Endothelial cell (in vitro differentiated cells): ENCODE results near the gene TFAP2A. TPM values are rescaled to one million over a fixed set of nuclear protein-coding genes. Genes with fewer than 3 reads are reported as not detected.

Experiments used
- DNase-seq: peaks from one replicate; pipeline ENCODE4 v3.0.0; 2021; ENCODE audit warnings: low spot score
- H3K27ac Mint-ChIP-seq: one replicate; pipeline ENCODE4 v1.8.0; 2021; ENCODE audit warnings: mixed read lengths, inconsistent platforms; ENCODE audit not compliant: unreplicated experiment
- H3K27me3 Mint-ChIP-seq: one replicate; pipeline ENCODE4 v1.8.0; 2021; ENCODE audit warnings: mild to moderate bottlenecking, moderate library complexity, mixed read lengths, inconsistent platforms; ENCODE audit not compliant: unreplicated experiment
- H3K36me3 Mint-ChIP-seq: one replicate; pipeline ENCODE4 v1.8.0; 2021; ENCODE audit warnings: mild to moderate bottlenecking, low read depth, mixed read lengths, inconsistent platforms; ENCODE audit not compliant: unreplicated experiment
- H3K4me1 Mint-ChIP-seq: one replicate; pipeline ENCODE4 v1.8.0; 2021; ENCODE audit warnings: mild to moderate bottlenecking, mixed read lengths, inconsistent platforms; ENCODE audit not compliant: unreplicated experiment
- H3K4me3 Mint-ChIP-seq: one replicate; pipeline ENCODE4 v1.8.0; 2021; ENCODE audit warnings: mild to moderate bottlenecking, mixed read lengths, inconsistent platforms; ENCODE audit not compliant: unreplicated experiment
- H3K9me3 Mint-ChIP-seq: one replicate; pipeline ENCODE4 v1.8.0; 2021; ENCODE audit warnings: mixed read lengths, inconsistent platforms; ENCODE audit not compliant: unreplicated experiment
- total RNA-seq: library from RNA; stranded (reverse); fragmentation: NEBNext Ultra II Directional; extraction: Animal tissue kit (Norgen Biotek cat#: 25700); gene quantifications from one replicate; pipeline ENCODE4 v1.2.1, GENCODE V29; 2021; ENCODE audit not compliant: unreplicated experiment
- TF ChIP-seq, protein P1 (sequence below): fragments of 200-600 bp; sonication (generic); IDR thresholded peaks from one replicate; pipeline ENCODE4 v1.5.0; 2021; ENCODE audit warnings: antibody characterized with exemption; ENCODE audit not compliant: unreplicated experiment

TFAP2A gene
- total RNA-seq, 1 donor from 2014 or later: 0.31 TPM

- DNase-seq: no peak
- H3K36me3 Mint-ChIP-seq: no peaks in the 10 kb centered on the region
- peak overlapping the region; percentile 6 for H3K4me3 Mint-ChIP-seq
- H3K9me3 Mint-ChIP-seq: no peaks in the 10 kb centered on the region
- TF ChIP-seq, protein P1, sequence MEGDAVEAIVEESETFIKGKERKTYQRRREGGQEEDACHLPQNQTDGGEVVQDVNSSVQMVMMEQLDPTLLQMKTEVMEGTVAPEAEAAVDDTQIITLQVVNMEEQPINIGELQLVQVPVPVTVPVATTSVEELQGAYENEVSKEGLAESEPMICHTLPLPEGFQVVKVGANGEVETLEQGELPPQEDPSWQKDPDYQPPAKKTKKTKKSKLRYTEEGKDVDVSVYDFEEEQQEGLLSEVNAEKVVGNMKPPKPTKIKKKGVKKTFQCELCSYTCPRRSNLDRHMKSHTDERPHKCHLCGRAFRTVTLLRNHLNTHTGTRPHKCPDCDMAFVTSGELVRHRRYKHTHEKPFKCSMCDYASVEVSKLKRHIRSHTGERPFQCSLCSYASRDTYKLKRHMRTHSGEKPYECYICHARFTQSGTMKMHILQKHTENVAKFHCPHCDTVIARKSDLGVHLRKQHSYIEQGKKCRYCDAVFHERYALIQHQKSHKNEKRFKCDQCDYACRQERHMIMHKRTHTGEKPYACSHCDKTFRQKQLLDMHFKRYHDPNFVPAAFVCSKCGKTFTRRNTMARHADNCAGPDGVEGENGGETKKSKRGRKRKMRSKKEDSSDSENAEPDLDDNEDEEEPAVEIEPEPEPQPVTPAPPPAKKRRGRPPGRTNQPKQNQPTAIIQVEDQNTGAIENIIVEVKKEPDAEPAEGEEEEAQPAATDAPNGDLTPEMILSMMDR: no peak
- peaks cover 40% of the 10 kb centered on the region for H3K4me1 Mint-ChIP-seq
- no peak overlapping the region for H3K27ac Mint-ChIP-seq
- H3K27me3 Mint-ChIP-seq: peaks cover 42% of the 10 kb centered on the region
Observed at GRCh38 chr6:10419749-10420545, 5.1 kb upstream of the TFAP2A start.

- H3K4me1 Mint-ChIP-seq: peaks cover 44% of the 10 kb centered on the region
- no peak overlapping the region for H3K27ac Mint-ChIP-seq
- H3K4me3 Mint-ChIP-seq: no peak overlapping the region
- H3K27me3 Mint-ChIP-seq: peaks cover 44% of the 10 kb centered on the region
- no peaks in the 10 kb centered on the region for H3K9me3 Mint-ChIP-seq
- TF ChIP-seq, protein P1: no peak
- DNase-seq: no peak
- H3K36me3 Mint-ChIP-seq: no peaks in the 10 kb centered on the region
Observed at GRCh38 chr6:10418862-10419748, 4.2 kb upstream of the TFAP2A start.

DNA sequence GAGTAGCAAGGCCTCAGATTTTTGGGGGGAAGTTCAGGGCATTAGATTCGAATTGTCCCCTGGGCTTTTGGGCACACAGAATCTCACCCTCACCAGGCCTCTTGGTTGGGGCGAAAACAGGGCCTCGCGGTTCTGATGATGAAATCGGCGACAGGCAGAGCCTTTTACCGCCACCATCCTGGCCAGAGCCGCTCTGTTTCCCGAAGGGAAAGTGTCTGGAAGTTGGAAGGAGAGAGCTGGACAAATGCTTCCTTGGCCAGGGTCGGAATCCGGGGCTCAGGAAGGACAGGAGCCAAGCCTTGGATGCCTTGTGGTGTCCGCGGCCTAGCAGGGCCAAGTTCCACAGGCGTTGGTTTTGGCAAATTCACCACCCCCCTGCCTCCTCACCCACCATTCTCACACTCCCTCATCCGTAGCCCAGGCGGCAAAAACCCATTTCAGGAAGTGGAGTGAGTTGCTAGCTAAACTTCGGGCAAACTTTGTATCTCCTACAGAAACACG, 3.5 kb upstream of the TFAP2A start:
- no peaks in the 10 kb centered on the region for H3K36me3 Mint-ChIP-seq
- H3K27ac Mint-ChIP-seq: no peak overlapping the region
- no peak overlapping the region for H3K4me3 Mint-ChIP-seq
- TF ChIP-seq, protein P1: no peak
- DNase-seq: no peak
- H3K9me3 Mint-ChIP-seq: no peaks in the 10 kb centered on the region
- peaks cover 44% of the 10 kb centered on the region for H3K27me3 Mint-ChIP-seq
- H3K4me1 Mint-ChIP-seq: peaks cover 50% of the 10 kb centered on the region

DNA sequence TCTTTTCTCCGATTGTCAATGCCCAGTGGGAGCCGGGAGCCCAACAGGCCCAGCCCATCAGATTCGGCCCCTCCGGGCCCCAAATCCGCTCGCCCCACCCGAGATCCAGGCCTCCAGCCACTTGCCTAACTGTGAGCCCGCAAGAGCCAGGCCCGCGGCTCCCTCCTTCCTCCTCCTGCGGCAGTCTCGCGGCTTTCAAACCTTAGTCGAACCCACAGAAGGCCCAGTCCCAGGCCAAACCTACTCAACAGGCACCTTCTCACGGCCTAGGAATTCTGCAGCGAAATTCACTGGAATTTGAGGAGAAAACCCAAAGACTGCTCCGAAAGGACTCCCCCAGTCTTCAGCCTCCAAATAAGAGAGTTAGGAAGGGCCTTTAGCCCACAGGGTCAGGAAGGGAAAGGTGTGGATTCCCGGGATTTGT, 2.8 kb upstream of the TFAP2A start:
- Mint-ChIP-seq H3K27me3 (peaks cover 45% of the 10 kb centered on the region), H3K4me3 (no peak overlapping the region), H3K4me1 (peaks cover 54% of the 10 kb centered on the region), H3K27ac (no peak overlapping the region), H3K36me3 (no peaks in the 10 kb centered on the region), H3K9me3 (no peaks in the 10 kb centered on the region)
- no peak for DNase-seq
- TF ChIP-seq, protein P1: no peak
